Heart left ventricle (tissue), 13 donors: ENCODE data around the gene GLT8D2.

Experiments
- CTCF ChIP-seq, 12 donors: fragments of 200-600 bp; sonication (generic) in 4 of 12; IDR thresholded peaks; one replicate each; pipeline versions ENCODE4 v1.5.0 to v1.8.0; 2018 to 2022; ENCODE audit warnings: antibody characterized with exemption in 12 of 12, mild to moderate bottlenecking in 5 of 12
- POLR2A ChIP-seq, 2 donors: fragments of 450-650 bp; IDR thresholded peaks; one replicate each; pipeline ENCODE4 v1.6.1; 2017; ENCODE audit warnings: antibody characterized with exemption in 2 of 2, mild to moderate bottlenecking in 2 of 2, moderate library complexity in 2 of 2
- donor health status: ischemic (EF 13 %, LVEDD 7.1; RV severe dilation, severe dysfunction).
- donor health status: DM: no; HTN: yes; CAD: no.
- donor health status: DM: no; HTN: no; CAD: no.
- donor health status: ischemic (EF 25% LVEDD 6.9; RV normal size, moderate dysfunction).
- donor health status: ischemic (EF 25% LVEDD 5.7; RV mildly dilated, moderate dysfunction).
- donor health status: ischemic (EF 35%, LVEDD 5.7; RV mildly dilated, moderate dysfunction).
- donor health status: nonischemic (EF 11% LVEDD 7.7; RV severe dilation, severe dysfunction).
- donor health status: DM: yes; HTN: yes; CAD: no.
- donor health status: PGD.
- donor health status: ischemic (EF 29% LVEDD 5.4; RV normal size, mild dysfunction).
- donor health status: nonischemic (EF 23%, LVEDD 6.1; RV moderate dilation, normal function).

DNA sequence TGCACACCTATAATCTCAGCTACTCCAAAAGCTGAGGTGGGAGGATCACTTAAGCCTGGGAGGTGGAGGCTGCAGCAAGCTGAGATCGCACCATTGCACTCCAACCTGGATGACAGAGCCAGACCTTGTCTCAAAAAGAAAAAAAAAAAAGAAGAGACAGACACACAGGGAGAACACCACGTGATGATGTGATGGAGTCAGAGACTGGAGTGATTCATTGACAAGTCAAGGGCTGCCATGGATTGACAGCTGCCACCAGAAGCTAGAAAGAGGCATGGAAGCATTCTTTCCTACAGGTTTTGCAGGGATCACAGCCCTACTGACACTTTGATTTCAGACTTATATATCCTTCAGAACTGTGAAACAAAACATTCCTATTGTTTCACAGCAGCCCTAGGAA, 10.8 kb upstream of the GLT8D2 start:
- no peak for TF ChIP-seq CTCF (IDR thresholded peaks at IDR 0.05)
- no peak for TF ChIP-seq POLR2A (IDR thresholded peaks at IDR 0.05)
